ENCODE measurements around the gene TAS1R2. TPM values are rescaled to one million over a fixed set of nuclear protein-coding genes. Genes with fewer than 3 reads are reported as not detected.

The TAS1R2 gene
- total and polyA plus RNA-seq, 2 experiments from 2014 or later: not detected

- H3K4me3 ChIP-seq: no peak overlapping the region
- no peak for DNase-seq (ENCODE audit: low spot score)
- H3K27ac ChIP-seq (ENCODE audit: low read depth): no peak overlapping the region
- peaks cover 8% of the 10 kb centered on the region; the same call in 2 of the 3 replicates for H3K36me3 Mint-ChIP-seq (ENCODE audit: low read depth)
- H3K4me1 Mint-ChIP-seq: no peaks in the 10 kb centered on the region
- ATAC-seq: no peak
- no peak overlapping the region for H3K4me3 Mint-ChIP-seq
- no peaks in the 10 kb centered on the region for H3K36me3 ChIP-seq (ENCODE audit: insufficient read depth)
- peaks cover 3% of the 10 kb centered on the region for H3K27me3 Mint-ChIP-seq (ENCODE audit: insufficient read depth, low read depth, poor library complexity)
- H3K79me2 ChIP-seq (replicated peaks; ENCODE audit: insufficient read depth): no peaks in the 10 kb centered on the region
- H2AFZ ChIP-seq: no peak overlapping the region
- no peak overlapping the region for H3K27ac Mint-ChIP-seq
- TF ChIP-seq POLR2AphosphoS5 (IDR thresholded peaks at IDR 0.05; ENCODE audit: low read depth) (no peak), NANOG (IDR thresholded peaks at IDR 0.05; ENCODE audit: borderline replicate concordance) (no peak), CREB1 (CRISPR knock-in tag; IDR thresholded peaks at IDR 0.05; ENCODE audit: low read depth) (no peak), CTCF (conservative IDR thresholded peaks at IDR 0.05; ENCODE audit: low read depth in 2 of 2) (no peak), REST (IDR thresholded peaks at IDR 0.05; ENCODE audit: unreplicated experiment) (no peak)
- H3K9me2 ChIP-seq (ENCODE audit: insufficient read depth): no peaks in the 10 kb centered on the region
- H3K4me2 ChIP-seq: no peak overlapping the region
- H3K4me1 ChIP-seq (ENCODE audit: insufficient read depth): peaks cover 5% of the 10 kb centered on the region; the same call in 1 of the 2 replicates
- H4K20me1 ChIP-seq (replicated peaks; ENCODE audit: insufficient read depth): no peaks in the 10 kb centered on the region
- no peaks in the 10 kb centered on the region for H3F3A ChIP-seq (replicated peaks; ENCODE audit: low read depth)
- H3K27me3 ChIP-seq (ENCODE audit: insufficient read depth): no peaks in the 10 kb centered on the region
- H3K9me3 Mint-ChIP-seq: no peaks in the 10 kb centered on the region
Measured at GRCh38 chr1:18880585-18880984, 21.1 kb upstream of the TAS1R2 start.

GRCh38 chr1:18879791-18880309 is 20.4 kb upstream of the TAS1R2 start:
- H3K4me1 Mint-ChIP-seq: no peaks in the 10 kb centered on the region
- no peaks in the 10 kb centered on the region for H3K79me2 ChIP-seq (replicated peaks; ENCODE audit: insufficient read depth)
- no peak for TF ChIP-seq ZNF331 (CRISPR knock-in tag; IDR thresholded peaks at IDR 0.05; ENCODE audit: low read depth)
- no peak for TF ChIP-seq JUNB (IDR thresholded peaks at IDR 0.05; ENCODE audit: unreplicated experiment)
- no peak for TF ChIP-seq EZH2 (IDR thresholded peaks at IDR 0.05; ENCODE audit: low read depth, unreplicated experiment)
- no peak for TF ChIP-seq REST (IDR thresholded peaks at IDR 0.05; ENCODE audit: unreplicated experiment)
- TF ChIP-seq STAT1 (IDR thresholded peaks at IDR 0.05; ENCODE audit: unreplicated experiment): no peak
- TF ChIP-seq POLR2AphosphoS5 (IDR thresholded peaks at IDR 0.05; ENCODE audit: low read depth): no peak
- no peak for TF ChIP-seq CREB1 (CRISPR knock-in tag; IDR thresholded peaks at IDR 0.05; ENCODE audit: low read depth)

More at GRCh38 chr1:18879791-18880309, 20.4 kb upstream of the TAS1R2 start:
- peaks cover 8% of the 10 kb centered on the region; the same call in 2 of the 3 replicates for H3K36me3 Mint-ChIP-seq (ENCODE audit: low read depth)
- Histone ChIP-seq H3F3A (replicated peaks; ENCODE audit: low read depth) (no peaks in the 10 kb centered on the region), H4K20me1 (replicated peaks; ENCODE audit: insufficient read depth) (no peaks in the 10 kb centered on the region), H3K36me3 (ENCODE audit: insufficient read depth) (no peaks in the 10 kb centered on the region), H2AFZ (no peak overlapping the region), H3K27ac (ENCODE audit: low read depth) (no peak overlapping the region), H3K4me3 (no peak overlapping the region), H3K9me2 (ENCODE audit: insufficient read depth) (no peaks in the 10 kb centered on the region), H3K27me3 (ENCODE audit: insufficient read depth) (no peaks in the 10 kb centered on the region), H3K4me2 (no peak overlapping the region), H3K4me1 (ENCODE audit: insufficient read depth) (peaks cover 5% of the 10 kb centered on the region; the same call in 1 of the 2 replicates)
- H3K9me3 Mint-ChIP-seq: no peaks in the 10 kb centered on the region
- DNase-seq (ENCODE audit: low spot score) (no peak), ATAC-seq (no peak; the same call in 2 of the 3 replicates)
- peaks cover 3% of the 10 kb centered on the region for H3K27me3 Mint-ChIP-seq (ENCODE audit: insufficient read depth, low read depth, poor library complexity)
- H3K4me3 Mint-ChIP-seq: no peak overlapping the region
- no peak overlapping the region for H3K27ac Mint-ChIP-seq

All from GM23338 (cell line).